Heart left ventricle (tissue), 16 donors: ENCODE results near the gene OR6B1. TPM values are rescaled to one million over a fixed set of nuclear protein-coding genes. Genes with fewer than 3 reads are reported as not detected.

Experiments used
- ATAC-seq, 4 donors: fragments of 200-7000 bp; cut with Tn5 transposase; one replicate each; pipeline ENCODE4 v1.9.1; 2020 to 2022; ENCODE audit warnings: moderate library complexity in 4 of 4, mild to moderate bottlenecking in 3 of 4, moderate number of reproducible peaks in 1 of 4
- DNase-seq, 5 donors: peaks; one replicate each; pipeline ENCODE4 v3.0.0-alpha.2; 2020
- H3K27ac ChIP-seq, 12 donors: fragments of 200-600 bp; sonication (generic) in 4 of 12; one replicate each; pipeline versions ENCODE4 v1.5.0 to v1.8.0; 2016 to 2022; ENCODE audit warnings: mild to moderate bottlenecking in 2 of 12
- H3K27me3 ChIP-seq, 9 donors: fragments of 200-600 bp; sonication (generic) in 2 of 9; one replicate each; pipeline versions ENCODE4 v1.5.1 to v1.8.0; 2016 to 2022; ENCODE audit warnings: mild to moderate bottlenecking in 3 of 9
- H3K36me3 ChIP-seq, 9 donors: fragments of 200-600 bp; sonication (generic) in 2 of 9; one replicate each; pipeline versions ENCODE4 v1.5.0 to v1.8.0; 2018 to 2022; ENCODE audit warnings: mild to moderate bottlenecking in 2 of 9
- H3K4me1 ChIP-seq, 12 donors: fragments of 200-600 bp; sonication (generic) in 4 of 12; one replicate each; pipeline versions ENCODE4 v1.5.0 to v1.8.0; 2016 to 2022; ENCODE audit warnings: mild to moderate bottlenecking in 3 of 12
- H3K4me3 ChIP-seq, 12 donors: fragments of 200-600 bp; sonication (generic) in 4 of 12; one replicate each; pipeline versions ENCODE4 v1.5.0 to v1.8.0; 2017 to 2022; ENCODE audit warnings: mild to moderate bottlenecking in 9 of 12, moderate library complexity in 4 of 12
- H3K9me3 ChIP-seq, 12 donors: fragments of 200-600 bp; sonication (generic) in 4 of 12; one replicate each; pipeline versions ENCODE4 v1.5.0 to v1.8.0; 2016 to 2022; ENCODE audit warnings: mild to moderate bottlenecking in 1 of 12
- POLR2A ChIP-seq, 2 donors: fragments of 450-650 bp; IDR thresholded peaks; one replicate each; pipeline ENCODE4 v1.6.1; 2017; ENCODE audit warnings: antibody characterized with exemption in 2 of 2, mild to moderate bottlenecking in 2 of 2, moderate library complexity in 2 of 2
- WGBS, 4 donors: extraction: QIAGEN DNeasy Blood & Tissue Kit in 2 of 4; methylation state at CpG; one replicate each; pipeline versions ENCODE4 v1.1.5 to v1.1.7; 2013 to 2018; 5-methylcytosine and 5-hydroxymethylcytosine counted together
- intact Hi-C, 10 donors: fragments of 100-400 bp; cut with DNase I; formaldehyde crosslinking; loops; one replicate each; pipeline versions ENCODE4 v1.11.1 to v1.14.2; 2022
- polyA plus RNA-seq, 2 donors: library from polyadenylated mRNA; stranded (reverse); fragments of 200-250 nt; gene quantifications; one replicate each; pipeline ENCODE4 v1.2.3, GENCODE V29; 2013
- total RNA-seq, 9 donors: library from RNA; depleted of rRNA in 2 of 9; stranded (reverse); fragments of >200 nt in 2 of 9; fragmentation: NEBNext Ultra II Directional in 3 of 9; extraction: Animal tissue kit (Norgen Biotek cat#: 25700) in 3 of 9; gene quantifications; one replicate each; pipeline versions ENCODE4 v1.1.0 to v1.2.4, GENCODE V29; 2016 to 2023
- TF ChIP-seq, protein P1 (sequence below), 12 donors: fragments of 200-600 bp; sonication (generic) in 4 of 12; IDR thresholded peaks; one replicate each; pipeline versions ENCODE4 v1.5.0 to v1.8.0; 2018 to 2022; ENCODE audit warnings: antibody characterized with exemption in 12 of 12, mild to moderate bottlenecking in 5 of 12
- donor health status: ischemic (EF 13 %, LVEDD 7.1; RV severe dilation, severe dysfunction).
- donor health status: healthy with polysubstance abuse.
- donor health status: DM: no; HTN: yes; CAD: no.
- donor health status: DM: no; HTN: no; CAD: no.
- donor health status: ischemic (EF 25% LVEDD 6.9; RV normal size, moderate dysfunction).
- donor health status: ischemic (EF 25% LVEDD 5.7; RV mildly dilated, moderate dysfunction).
- donor health status: healthy.
- donor health status: DM: yes; HTN: yes; CAD: no.
- donor health status: ischemic (EF 35%, LVEDD 5.7; RV mildly dilated, moderate dysfunction).
- donor health status: nonischemic (EF 11% LVEDD 7.7; RV severe dilation, severe dysfunction).
- donor health status: DM: yes; HTN: yes; CAD: no.
- donor health status: PGD.
- donor health status: ischemic (EF 29% LVEDD 5.4; RV normal size, mild dysfunction).
- donor health status: nonischemic (EF 23%, LVEDD 6.1; RV moderate dilation, normal function).

Gene OR6B1
- total and polyA plus RNA-seq, 11 donors, result not detected

GRCh38 chr7:143979359-143979758 lies 20.8 kb upstream of the OR6B1 start:
- ATAC-seq (no peak), DNase-seq (no peak)
- TF ChIP-seq, protein P1, sequence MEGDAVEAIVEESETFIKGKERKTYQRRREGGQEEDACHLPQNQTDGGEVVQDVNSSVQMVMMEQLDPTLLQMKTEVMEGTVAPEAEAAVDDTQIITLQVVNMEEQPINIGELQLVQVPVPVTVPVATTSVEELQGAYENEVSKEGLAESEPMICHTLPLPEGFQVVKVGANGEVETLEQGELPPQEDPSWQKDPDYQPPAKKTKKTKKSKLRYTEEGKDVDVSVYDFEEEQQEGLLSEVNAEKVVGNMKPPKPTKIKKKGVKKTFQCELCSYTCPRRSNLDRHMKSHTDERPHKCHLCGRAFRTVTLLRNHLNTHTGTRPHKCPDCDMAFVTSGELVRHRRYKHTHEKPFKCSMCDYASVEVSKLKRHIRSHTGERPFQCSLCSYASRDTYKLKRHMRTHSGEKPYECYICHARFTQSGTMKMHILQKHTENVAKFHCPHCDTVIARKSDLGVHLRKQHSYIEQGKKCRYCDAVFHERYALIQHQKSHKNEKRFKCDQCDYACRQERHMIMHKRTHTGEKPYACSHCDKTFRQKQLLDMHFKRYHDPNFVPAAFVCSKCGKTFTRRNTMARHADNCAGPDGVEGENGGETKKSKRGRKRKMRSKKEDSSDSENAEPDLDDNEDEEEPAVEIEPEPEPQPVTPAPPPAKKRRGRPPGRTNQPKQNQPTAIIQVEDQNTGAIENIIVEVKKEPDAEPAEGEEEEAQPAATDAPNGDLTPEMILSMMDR (IDR thresholded peaks at IDR 0.05), result no peak
- no peak for TF ChIP-seq POLR2A (IDR thresholded peaks at IDR 0.05)
- no peaks in the 10 kb centered on the region for H3K36me3 ChIP-seq
- intact Hi-C loops, result loop anchor here in 1 of 10 donors (10.0 kb wide), 1 partner anchor 155 kb away; no protein-coding TSS in a partner anchor
- 85 to 96% (median 91%) methylated on average over 1 of the region's 1 CpG for WGBS, 4 donors
- no peak overlapping the region for H3K4me3 ChIP-seq
- H3K27me3 ChIP-seq, result no peaks in the 10 kb centered on the region
- no peaks in the 10 kb centered on the region for H3K9me3 ChIP-seq
- no peak overlapping the region for H3K27ac ChIP-seq
- no peaks in the 10 kb centered on the region for H3K4me1 ChIP-seq

DNA sequence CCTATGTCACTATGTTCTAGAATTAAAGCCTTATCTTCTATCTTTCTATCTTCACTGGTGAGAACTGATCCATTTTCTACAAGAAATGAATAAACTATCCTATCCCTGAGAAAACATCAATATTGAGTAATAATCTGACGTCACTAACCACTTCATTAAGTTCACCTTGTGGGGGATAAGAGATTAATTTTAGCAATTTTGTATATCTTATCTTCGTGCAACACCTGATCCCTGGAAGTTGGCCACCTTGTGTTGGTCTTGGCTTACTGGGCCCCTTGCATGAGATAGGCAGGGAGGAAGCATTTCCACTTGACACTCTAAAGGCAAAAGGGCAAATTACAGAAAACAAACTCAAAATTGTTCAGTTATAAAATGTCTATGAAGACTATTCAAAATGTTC lies 20.1 kb upstream of the OR6B1 start:
- TF ChIP-seq, protein P1 (IDR thresholded peaks at IDR 0.05), result no peak
- no peak for TF ChIP-seq POLR2A (IDR thresholded peaks at IDR 0.05)
- ATAC-seq, result no peak

DNA sequence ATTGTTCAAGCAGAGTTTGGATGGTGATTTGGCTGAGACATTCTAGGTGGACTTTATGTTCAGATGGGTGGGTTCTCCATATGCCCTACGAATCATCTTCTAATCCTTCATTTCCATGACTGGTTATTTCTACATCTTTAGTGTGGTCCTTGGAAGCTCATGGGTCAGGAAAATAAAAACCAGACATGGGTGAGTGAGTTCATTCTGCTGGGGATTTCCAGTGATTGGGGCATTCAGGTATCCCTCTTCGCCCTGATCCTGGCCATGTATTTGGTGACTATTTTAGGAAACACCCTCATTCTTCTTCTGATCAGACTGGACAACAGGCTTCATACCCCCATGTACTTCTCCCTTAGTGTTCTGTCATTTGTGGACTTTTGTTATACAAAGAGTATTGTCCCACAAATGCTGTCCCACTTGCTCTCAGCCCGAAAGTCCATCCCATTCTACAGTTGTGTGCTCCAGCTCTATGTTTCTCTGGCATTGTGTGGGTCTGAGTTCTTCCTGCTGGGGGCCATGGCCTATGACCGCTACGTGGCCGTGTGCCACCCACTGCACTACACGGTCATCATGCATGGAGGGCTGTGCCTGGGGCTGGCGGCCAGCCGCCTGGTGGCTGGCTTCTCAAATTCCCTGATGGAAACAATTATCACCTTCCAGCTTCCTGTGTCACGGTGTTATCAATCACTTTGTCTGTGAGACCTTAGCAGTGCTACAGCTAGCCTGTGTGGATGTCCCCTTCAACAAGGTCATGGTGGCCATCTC lies 19.2 kb upstream of the OR6B1 start:
- Histone ChIP-seq H3K27ac (no peak overlapping the region), H3K4me1 (no peaks in the 10 kb centered on the region), H3K36me3 (no peaks in the 10 kb centered on the region), H3K27me3 (no peaks in the 10 kb centered on the region), H3K9me3 (no peaks in the 10 kb centered on the region), H3K4me3 (no peak overlapping the region)
- no peak for ATAC-seq
- DNase-seq, result no peak
- TF ChIP-seq, protein P1 (IDR thresholded peaks at IDR 0.05), result no peak
- no peak for TF ChIP-seq POLR2A (IDR thresholded peaks at IDR 0.05)
- intact Hi-C loops, result no loop called here
- 83 to 91% (median 87%) methylated on average over 10 of the region's 10 CpGs for WGBS, 4 donors

More for the DNA sequence above, 20.1 kb upstream of the OR6B1 start:
- no peaks in the 10 kb centered on the region for H3K9me3 ChIP-seq
- H3K27ac ChIP-seq, result no peak overlapping the region
- H3K4me3 ChIP-seq, result no peak overlapping the region
- H3K4me1 ChIP-seq, result no peaks in the 10 kb centered on the region
- no peaks in the 10 kb centered on the region for H3K27me3 ChIP-seq
- 52 to 59% (median 58%) methylated on average over 2 of the region's 2 CpGs for WGBS, 4 donors
- intact Hi-C loops, result loop anchor here in 1 of 10 donors (10.0 kb wide), 1 partner anchor 155 kb away; no protein-coding TSS in a partner anchor
- no peak for DNase-seq
- no peaks in the 10 kb centered on the region for H3K36me3 ChIP-seq

DNA sequence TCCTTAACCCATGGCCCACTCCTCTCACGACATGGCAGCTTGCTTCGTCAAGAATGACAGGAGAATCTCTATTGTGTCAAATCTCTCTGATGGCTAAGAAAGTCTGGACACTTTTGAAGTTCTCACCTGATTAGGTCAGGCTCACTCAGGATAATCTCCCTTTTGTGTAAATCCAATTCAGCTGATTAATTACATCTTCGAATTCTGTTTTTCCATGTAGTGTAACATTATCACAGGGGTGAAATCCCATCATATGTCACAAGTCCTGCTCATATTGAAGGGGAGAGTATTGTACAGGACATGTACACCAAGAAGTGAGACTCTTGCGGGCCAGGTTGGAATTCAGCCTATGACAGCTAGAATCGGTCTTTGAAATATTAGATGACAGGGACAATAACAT lies 16.2 kb upstream of the OR6B1 start:
- H3K4me1 ChIP-seq, result peaks cover 0 to 12% (median 0%) of the 10 kb centered on the region in 12 donors
- peaks cover 0 to under 1% (median 0%) of the 10 kb centered on the region in 12 donors for H3K9me3 ChIP-seq
- H3K27me3 ChIP-seq, result no peaks in the 10 kb centered on the region
- H3K36me3 ChIP-seq, result no peaks in the 10 kb centered on the region
- no peak overlapping the region for H3K27ac ChIP-seq
- no peak for TF ChIP-seq POLR2A (IDR thresholded peaks at IDR 0.05)
- TF ChIP-seq, protein P1 (IDR thresholded peaks at IDR 0.05), result no peak
- no peak for ATAC-seq
- DNase-seq, result no peak
- WGBS, 4 donors, result 88 to 92% (median 90%) methylated on average over 5 of the region's 5 CpGs
- intact Hi-C loops, result no loop called here
- H3K4me3 ChIP-seq, result no peak overlapping the region
